DMS53 treated with DMSO at 0.1 percent for 48 hours (cell line): Measurements from ENCODE around the gene PHAF1.

ENCODE experiments used
- DNase-seq: peaks from one replicate; lab custom pipeline; 2025; ENCODE audit not compliant: unreplicated experiment; lab: John Stamatoyannopoulos, UW

PHAF1 gene

DNA sequence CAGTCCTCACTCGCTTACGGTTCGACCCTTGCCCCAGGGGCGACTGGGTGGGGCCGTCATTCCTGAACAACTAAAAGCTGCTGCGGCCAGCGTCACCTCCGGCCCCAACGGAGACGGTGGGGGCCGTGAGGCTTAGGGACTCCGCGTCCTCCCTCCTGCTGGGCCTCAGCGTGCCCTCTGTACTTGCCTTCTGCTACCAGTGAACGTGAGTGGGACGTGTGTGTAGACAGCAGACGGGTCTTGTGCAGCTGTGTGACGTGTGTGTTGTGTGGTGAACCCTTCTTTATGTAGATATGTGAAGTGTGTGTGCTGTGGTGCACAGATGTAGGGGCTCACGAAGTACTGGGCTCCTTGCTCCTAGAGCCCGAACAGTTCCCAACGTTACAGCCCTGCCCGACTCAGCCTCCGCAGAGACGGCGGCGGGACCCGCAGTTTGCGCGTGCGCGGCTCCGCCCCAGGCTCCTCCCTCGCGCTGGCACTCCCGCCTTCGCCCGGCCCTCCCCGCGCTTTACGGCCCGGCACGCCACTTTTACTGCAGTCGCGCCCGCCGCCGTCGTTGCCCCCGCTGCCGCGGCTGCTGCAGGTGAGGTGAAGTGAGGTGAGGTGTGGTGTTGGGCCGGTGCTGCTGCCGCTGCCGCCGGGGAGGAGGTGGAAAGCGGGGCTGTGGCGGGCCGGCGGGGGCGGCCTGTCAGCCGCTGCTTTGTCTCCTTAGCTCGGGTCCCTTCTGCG, at the start of gene PHAF1:
PHAF1 (plus strand) TSS at position 535 of the 729 bp plus-strand sequence. CDS start 235 bp downstream, outside the sequence.
- peak; percentile 72 for DNase-seq

DNA sequence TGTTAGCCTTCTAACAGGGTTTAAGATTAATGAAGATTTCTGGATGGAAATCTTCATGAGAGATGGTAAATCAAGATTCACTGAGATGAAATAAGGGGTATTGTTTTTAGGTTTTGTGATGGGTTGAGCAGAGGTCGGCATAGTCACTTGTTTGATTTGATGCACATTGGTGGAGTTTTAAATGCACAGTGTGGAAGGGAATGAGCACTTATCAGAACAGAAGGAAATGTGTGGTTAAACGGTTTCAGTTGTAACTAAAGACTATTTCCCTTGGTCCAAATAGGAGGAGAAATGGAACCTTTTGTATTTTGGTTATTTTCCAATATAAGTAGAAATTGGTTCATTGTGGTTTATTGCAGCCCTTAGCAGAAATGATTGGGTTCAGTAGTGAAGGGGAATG, 46.7 kb upstream of the PHAF1 start:
- no peak for DNase-seq

DNA sequence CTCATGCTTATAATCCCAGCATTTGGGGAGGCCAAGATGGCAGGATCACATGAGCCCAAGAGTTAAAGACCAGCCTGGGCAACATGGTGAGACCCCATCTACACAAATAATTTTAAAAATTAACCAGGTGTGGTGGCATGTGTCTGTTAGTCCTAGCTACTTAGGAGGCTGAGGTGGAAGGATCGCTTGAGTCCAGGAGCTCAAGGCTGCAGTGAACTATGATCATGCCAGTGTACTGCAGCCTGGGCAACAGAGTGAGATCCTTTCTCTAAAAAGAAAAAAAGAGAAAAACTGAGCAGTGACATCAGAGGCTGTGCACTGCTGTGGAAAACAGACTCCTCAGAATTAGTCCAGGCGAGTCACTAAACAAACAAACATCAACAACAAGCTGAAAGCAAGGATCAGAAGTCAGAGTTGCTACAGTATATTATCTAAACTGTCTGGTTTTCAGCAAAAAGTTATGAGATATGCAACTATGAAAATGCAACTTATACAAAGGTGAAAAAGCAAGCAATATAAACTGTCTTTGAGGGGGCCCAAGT, 41.5 kb upstream of the PHAF1 start:
- no peak for DNase-seq

DNA sequence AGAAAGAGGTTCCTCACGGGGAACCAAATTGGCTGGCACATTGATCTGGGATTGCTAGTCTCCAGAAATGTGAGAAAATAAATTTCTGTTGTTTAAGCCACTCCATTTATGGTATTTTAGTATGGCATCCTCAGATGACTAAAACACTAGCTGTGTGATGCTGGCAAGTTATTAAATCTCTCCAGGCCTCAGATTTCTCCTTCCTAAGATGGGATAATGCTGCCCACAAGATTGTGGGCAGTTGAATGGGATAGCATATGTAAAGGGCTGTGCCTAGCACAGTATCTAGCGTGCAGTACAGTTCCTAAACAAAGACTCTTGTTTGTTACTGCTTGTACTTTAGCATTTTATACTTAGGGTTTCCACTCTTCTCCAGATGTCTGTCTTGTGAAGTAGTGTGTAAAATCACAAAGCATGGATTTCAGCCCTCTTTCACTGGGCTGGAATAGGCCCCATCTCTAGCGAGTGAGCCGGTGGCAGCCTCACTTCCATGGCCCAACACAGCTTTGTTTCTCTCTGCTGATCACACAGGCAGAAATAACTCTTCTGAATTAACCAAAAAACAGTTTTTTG, 38.2 kb upstream of the PHAF1 start:
- DNase-seq: no peak

DNA sequence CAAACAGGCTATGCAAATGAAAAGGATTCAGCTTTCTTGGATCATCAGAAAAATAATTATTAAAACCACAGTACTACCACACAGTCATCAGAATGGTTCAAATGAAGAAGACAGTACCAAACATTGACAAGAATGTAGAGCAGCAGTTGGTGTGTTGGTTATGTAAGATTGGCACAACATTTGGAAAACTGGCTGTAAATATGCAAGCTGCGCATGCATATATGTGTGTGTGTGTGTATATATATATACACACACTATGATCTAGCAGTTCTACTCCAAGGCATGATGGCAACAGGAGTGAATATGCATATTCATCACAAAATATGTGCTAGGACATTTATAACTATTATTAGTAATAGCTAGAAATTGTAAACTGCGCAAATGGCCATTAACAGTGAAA, 34.4 kb upstream of the PHAF1 start:
- no peak for DNase-seq

DNA sequence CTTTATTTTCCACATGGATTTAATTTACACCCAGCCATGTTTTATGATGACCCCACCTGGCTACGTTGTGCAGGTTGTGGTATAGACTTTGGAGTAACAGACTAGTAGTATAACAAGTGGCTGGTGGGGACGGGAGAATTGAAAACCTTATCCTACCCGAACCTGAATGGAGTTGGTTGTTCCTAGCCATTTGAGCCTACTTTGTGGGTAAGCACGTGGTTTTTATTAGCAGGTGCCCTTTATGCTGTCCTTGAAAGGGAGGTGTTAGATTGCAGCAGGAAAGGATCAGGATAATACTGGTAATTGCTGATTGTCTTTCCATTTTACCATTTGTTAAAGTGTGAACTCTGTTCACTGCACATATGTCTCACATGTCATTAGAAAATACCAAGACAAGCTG, 31.9 kb upstream of the PHAF1 start:
- DNase-seq: no peak

DNA sequence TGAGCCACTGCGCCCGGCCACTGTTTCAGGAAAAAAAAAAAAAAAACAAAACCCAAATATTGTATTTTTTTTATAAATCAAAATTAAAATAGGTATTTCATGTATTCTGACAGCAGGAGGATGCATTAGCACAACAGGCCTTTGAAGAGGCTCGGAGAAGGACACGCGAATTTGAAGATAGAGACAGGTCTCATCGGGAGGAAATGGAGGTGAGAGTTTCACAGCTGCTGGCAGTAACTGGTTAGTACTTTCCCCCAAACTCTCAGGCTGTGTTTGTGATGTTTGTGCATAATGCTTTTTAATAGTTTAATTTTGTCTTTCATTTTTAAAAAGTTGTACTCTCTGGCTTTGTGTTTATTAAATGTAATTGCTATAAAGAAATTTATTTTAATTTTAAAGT, 27.6 kb upstream of the PHAF1 start:
- DNase-seq: no peak

DNA sequence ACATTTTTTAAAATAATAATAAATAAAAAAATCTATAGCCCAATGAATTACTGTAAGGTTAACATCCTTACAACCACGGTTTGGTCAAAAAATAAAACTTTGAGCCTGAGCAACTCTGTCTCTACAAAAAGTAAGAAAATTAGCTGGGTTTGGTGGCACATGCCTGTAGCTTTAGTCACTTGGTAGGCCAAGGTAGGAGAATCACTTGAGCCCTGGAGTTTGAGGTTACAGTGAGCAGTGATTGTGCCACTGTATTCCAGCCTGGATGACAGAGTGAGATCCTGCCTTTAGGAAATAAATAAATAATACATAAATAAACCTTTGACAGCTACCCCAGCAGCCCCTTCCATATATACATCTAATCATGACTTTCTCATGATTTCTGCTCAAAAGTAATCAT, 26.9 kb upstream of the PHAF1 start:
- DNase-seq: no peak

DNA sequence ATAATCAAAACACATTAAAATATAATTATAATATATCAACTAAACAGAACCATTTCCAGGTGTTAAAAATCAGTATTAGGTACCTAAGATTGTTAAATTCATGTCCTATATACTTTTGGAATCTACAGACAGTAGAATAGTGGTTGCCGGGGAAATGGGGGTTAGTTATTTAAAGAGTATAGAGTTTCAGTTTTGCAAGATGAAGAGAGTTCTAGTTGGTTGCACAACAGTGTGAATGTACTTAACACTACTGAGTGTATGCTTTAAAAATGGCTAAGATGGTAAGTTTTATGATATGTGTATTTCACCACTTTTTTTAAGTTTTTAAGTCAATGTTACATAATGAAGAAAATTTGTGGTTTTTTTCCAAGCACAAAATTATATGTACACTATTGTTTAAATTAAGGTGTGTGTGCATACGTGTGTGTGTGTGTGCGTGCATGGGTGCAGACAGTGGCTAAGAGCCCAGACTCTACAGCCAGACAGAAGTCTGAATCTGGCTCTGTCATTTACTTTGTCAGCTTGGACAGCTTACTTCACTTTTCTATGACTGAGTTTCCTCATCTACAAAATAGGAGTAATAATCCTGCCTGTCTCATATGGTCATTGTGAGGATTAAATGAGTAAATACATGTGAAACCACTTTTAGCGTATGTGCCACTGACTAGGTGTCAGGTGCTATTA, 25.3 kb upstream of the PHAF1 start:
- no peak for DNase-seq

DNA sequence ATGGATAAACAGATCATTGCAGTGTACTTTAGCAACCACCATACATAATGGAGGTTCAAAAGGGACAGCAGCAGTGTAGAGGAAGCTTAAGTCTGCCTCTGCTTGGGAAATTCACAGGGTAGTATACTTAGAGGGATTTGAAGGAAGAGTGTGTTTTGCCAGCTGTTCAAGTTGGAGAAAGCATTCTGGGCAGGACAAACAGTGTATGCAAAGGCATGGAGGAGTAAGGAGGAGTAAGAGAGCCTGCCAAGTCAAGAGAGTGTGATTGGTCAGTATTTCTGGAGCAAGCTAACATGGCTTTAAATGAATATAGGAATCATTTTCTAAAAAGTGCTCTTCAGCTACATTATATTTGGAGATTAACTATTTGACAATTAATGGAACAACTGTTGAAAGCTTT, 22.9 kb upstream of the PHAF1 start:
- DNase-seq: no peak

DNA sequence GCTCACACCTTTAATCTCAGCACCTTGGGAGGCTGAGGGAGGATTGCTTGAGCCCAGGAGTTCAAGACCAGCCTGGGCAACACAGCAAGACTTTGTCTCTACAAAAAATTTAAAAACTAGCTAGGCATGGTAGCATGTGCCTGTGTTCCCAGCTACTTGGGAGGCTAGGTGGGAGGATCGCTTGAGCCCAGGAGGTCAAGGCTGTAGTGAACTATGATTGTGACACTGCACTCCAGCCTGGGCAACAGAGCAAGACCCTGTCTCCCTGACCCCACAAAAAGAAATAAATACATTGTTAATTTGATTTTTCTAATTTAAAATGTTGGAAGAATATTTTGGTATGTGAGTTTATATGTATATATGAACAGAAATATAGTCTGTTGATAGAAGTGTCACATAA, 22.4 kb upstream of the PHAF1 start:
- DNase-seq: no peak

DNA sequence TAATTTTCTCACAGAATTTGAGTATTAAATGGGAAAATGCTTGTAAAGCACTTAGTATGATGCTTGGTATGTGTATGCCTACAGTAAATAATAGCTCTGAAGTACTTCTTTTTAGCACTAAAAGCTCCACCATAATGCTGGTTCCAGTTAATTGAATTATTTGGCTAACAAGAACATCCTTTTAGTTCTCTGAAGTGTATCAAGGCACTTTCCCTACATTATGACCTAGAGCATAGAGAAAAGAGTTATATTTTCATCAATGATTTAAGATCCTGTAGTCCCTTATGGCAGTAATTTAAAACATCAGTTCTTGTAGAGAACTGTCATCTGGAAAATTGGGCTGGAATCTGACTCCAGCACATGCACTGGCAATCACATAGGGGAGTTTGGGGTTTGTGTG, 21.9 kb upstream of the PHAF1 start:
- DNase-seq: no peak

DNA sequence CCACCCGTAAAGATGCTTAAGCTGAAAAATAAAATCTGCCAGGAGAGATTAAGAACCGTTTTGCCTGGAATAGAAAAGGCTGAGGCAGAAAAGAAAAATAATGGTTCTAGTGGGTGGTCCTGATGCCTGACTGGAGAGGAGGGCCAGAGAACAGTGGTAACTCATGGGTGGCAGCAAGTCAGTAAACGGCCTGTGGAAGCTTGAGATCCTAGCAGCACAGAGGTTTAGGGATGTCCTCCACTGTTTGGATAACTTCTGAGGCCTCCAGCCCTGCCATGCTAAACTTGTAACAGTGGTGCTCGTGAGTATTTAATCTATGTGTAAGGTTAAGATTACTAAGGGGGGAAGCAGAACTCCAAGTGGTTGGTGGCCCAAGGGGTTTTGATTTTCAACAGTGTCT, 21.2 kb upstream of the PHAF1 start:
- no peak for DNase-seq

DNA sequence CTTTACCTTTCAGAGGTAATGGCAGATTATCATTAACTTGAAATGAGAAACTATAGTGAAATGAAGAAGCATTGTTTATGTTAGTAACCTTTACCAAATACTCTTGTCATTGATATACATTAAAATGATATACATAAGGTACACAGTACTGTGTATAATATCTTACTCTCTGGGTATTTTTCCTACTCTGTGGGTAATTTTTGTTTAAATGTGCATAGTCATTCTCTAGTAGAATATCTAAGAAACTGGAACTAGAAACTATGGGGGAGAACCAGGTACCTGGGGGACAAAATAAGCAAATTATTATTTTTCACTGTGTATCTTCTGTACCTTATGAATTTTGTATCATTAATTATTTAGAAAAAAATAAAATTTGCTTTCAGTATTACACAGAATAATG, 20.6 kb upstream of the PHAF1 start:
- DNase-seq: no peak

DNA sequence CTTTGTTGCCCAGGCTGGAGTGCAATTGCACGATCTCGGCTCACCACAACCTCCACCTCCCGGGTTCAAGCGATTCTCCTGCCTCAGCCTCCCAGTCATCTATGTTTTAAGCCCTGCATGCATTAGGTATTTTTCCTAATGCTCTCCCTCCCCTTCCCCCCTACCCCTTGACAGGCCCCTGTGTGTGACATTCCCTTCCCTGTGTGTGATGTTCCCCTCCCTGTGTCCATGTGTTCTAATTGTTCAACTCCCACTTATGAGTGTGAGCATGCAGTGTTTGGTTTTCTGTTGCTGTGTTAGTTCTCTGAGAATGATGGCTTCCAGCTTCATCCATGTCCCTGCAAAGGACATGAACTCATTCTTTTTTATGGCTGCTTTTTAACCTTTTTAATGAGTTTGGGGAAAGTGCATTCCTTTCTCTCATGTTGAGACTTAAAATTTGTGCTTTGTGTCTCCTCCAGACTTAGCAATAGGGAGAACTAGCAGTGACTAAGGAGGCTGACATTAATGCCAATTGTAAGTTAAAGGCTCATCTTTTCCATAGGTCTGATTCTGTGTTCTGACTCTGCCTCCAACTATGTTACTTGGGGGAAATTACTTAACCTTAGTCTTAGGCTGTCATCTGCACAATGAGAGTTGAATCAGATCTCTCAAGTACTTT, 17.7 kb upstream of the PHAF1 start:
- DNase-seq: no peak

DNA sequence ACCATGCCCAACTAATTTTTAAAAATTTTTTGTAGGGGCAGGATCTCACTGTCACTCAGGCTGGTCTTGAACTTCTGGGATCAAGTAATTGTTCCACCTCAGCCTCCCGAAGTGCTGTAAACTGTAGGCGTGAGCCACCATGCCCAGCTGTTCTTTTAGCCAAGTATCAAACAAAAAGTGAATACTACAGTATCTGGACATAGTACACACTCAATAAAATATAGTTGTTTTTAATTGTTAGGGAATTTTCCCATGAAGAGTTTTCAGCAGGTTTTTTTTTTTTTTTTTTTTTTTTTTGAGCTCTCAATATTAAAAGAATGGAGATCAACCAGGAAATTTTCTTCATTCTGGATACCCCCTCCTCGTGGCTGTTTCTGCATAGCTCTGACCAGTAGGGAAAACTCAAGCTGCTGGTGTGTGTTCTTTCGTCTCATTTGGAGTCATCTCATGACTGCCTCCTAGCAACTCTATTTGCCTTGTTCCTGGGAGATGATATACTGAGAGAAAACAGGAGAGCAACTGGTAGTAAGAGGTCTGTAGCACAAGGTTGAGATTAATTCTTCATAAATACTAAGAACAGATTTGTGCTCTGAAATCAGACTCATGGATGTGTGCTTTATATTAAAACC, 16.5 kb upstream of the PHAF1 start:
- no peak for DNase-seq

DNA sequence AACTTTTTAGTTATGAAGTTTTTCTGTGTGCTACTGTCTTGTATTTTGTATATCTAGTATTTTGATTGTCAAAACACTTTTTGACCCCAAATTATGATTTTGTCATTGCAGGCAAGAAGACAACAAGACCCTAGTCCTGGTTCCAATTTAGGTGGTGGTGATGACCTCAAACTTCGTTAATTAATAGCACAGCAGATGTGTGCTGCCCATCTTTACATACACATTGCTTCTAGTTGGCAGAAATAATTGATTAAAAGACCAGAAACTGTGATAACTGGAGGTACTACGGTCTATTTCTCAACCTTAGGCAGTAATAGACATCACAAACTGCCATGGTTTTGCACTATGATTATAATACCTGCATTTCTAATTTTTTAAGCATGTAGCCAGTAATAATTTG, 11.1 kb upstream of the PHAF1 start:
- DNase-seq: no peak

DNA sequence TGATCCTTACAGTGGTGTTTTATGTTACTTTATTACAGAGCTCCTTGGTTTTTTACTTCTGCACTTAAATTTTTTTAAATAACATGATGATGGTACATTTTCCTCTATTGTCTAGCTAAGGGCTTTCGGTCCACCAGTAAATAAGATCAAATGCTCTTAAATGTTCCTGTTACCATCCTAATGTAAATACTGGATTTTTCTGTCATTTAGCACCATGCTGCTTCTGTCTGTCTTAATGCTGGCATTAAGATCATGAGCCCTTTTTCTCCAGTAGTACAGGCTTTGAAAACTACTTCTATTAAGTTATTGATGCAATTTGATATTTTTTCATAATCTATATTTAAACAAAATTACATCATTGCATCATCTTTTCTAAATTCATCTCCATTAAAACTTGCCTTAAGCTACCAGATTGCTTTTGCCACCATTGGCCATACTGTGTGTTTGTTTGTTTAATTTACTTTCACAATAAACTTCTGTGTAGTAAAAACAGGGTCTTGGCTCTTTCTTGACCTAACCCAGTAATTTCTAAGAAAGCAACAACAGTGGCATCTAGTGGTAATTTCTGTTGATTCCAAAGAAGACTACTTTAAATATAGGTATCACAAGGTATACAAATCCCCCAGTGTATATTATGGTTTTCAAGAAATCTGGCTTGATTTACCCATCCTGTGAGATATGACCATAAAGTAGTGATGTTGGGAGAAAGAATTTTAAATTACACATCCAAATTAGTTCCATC, 9.0 kb upstream of the PHAF1 start:
- no peak for DNase-seq

DNA sequence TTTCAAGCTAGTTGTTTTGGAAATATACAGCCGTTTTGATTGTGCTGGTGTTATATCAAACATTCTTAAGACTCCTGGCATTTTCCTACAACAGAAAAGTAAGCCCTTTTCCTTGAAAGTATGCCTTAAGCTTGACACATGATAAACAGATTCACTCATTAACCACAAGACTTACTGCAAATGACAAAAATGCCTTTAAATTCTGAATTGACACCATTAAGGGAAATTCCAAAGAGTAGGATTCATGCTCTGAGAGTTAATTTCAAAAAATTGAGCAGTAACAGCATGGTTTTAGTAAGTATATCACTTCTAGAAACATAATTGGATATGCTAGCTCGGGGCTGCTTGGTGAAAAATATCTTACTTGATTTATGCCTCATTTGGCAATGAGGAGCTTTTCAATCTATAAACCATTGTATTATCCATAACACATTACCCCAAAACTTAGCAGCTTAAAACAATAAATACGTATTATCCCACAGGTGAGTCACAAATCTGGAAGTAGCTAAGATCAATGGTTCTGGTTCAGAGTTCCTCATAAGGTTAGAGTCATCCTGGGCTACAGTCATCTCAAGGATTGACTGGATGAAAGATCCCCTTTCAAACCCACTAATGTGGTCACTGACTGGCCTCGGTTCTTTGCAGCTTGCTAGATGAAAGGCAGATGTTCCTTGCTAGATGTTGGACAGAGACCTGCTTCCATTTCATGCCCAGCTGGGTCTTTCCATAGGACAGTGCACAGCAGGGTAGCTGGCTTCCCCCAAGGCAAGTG, 8.2 kb upstream of the PHAF1 start:
- DNase-seq: no peak

DNA sequence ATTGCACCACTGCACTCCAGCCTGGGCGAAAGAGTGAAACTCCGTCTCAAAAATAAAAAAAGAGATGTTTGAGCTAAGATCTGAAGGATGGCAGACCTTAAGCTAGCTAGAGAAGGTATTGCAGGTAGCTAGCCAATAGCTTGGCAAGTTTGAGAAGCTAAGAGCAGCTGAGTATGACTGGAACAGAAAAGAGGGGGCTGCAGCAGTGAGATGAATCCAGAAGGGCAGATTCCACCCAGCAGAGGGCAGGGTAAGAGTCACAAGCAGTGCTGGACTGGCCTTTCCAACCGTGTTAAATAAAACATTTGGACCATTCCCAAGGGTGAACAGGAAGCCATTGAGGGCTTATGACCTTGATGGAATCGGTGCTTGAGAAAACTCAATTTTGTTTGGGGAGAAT, 5.7 kb upstream of the PHAF1 start:
- DNase-seq: no peak
